Smooth muscle cell of the umbilical artery (primary cell): ENCODE results near the gene CENATAC. TPM values are rescaled to one million over a fixed set of nuclear protein-coding genes. Genes with fewer than 3 reads are reported as not detected.

ENCODE experiments used
- total RNA-seq: library from RNA; depleted of rRNA; stranded (reverse); fragments of >200 nt; gene quantifications from 2 replicates; pipeline ENCODE4 v1.2.3, GENCODE V29; 2014

Gene CENATAC
- total RNA-seq = 22.1 and 30.6 TPM in 2 replicates

GRCh38 chr11:118997627-118998387 is at the start of gene CENATAC:
TSS of gene CENATAC (plus strand) at chr11:118998138. CDS start at chr11:118998198, 60 bp downstream.

GRCh38 chr11:118956094-118956846 is 41.7 kb upstream of the CENATAC start, which contains the start of gene UPK2:
TSS of gene UPK2 (plus strand) at chr11:118956298. CDS start at chr11:118956351, 53 bp downstream.

GRCh38 chr11:118971646-118972045 is 26.3 kb upstream of the CENATAC start, which contains the start of gene FOXR1:
TSS of gene FOXR1 (plus strand) at chr11:118971761. CDS start at chr11:118971932, 171 bp downstream.

GRCh38 chr11:119018074-119018938 is 20.4 kb downstream of the CENATAC start, which contains the start of the genes RPS25 and TRAPPC4:
TSS of gene RPS25 (minus strand) at chr11:119018343. CDS start at chr11:119018284, 59 bp downstream.
TSS of gene TRAPPC4 (plus strand) at chr11:119018766. CDS start at chr11:119018796, 30 bp downstream.

GRCh38 chr11:119030329-119031047 is 32.5 kb downstream of the CENATAC start, which contains the start of gene SLC37A4:
TSS of gene SLC37A4 (minus strand) at chr11:119030877.

GRCh38 chr11:119057000-119057769 is 59.2 kb downstream of the CENATAC start, which contains the start of gene HYOU1:
TSS of gene HYOU1 (minus strand) at chr11:119057205. CDS start at chr11:119056160, 1,045 bp downstream.

Other genes with a start within 250 kb of the CENATAC start
- 125 and 215 TPM in 2 replicates for gene DDX6, start 207.0 kb upstream of the CENATAC start, total RNA-seq
- not detected in 2 replicates for gene CXCR5, start 114.2 kb upstream of the CENATAC start, total RNA-seq
- gene BCL9L, start 72.2 kb upstream of the CENATAC start, total RNA-seq = 22.9 and 37.4 TPM in 2 replicates
- gene UPK2, start 41.8 kb upstream of the CENATAC start, total RNA-seq = not detected in 2 replicates
- gene FOXR1, start 26.4 kb upstream of the CENATAC start, total RNA-seq = not detected in 2 replicates
- gene RPS25, start 20.2 kb downstream of the CENATAC start, total RNA-seq = 921 and 1,482 TPM in 2 replicates
- gene TRAPPC4, start 20.6 kb downstream of the CENATAC start, total RNA-seq = 105 and 115 TPM in 2 replicates
- gene SLC37A4, start 32.7 kb downstream of the CENATAC start, total RNA-seq = 13.7 and 13.9 TPM in 2 replicates
- 282 and 311 TPM in 2 replicates for gene HYOU1, start 59.1 kb downstream of the CENATAC start, total RNA-seq
- 21.5 and 23.5 TPM in 2 replicates for gene VPS11, start 69.7 kb downstream of the CENATAC start, total RNA-seq
- 16.0 and 16.9 TPM in 2 replicates for gene HMBS, start 86.7 kb downstream of the CENATAC start, total RNA-seq
- 16.0 and 34.1 TPM in 2 replicates for gene DPAGT1, start 103.7 kb downstream of the CENATAC start, total RNA-seq
- gene C2CD2L, start 109.2 kb downstream of the CENATAC start, total RNA-seq = 5.0 and 5.5 TPM in 2 replicates
- 13.7 and 16.1 TPM in 2 replicates for gene HINFP, start 123.4 kb downstream of the CENATAC start, total RNA-seq
- under 0.01 and 0.32 TPM in 2 replicates for gene ABCG4, start 150.9 kb downstream of the CENATAC start, total RNA-seq
- 12.9 and 14.0 TPM in 2 replicates for gene NLRX1, start 170.6 kb downstream of the CENATAC start, total RNA-seq
- gene NHERF4, start 187.3 kb downstream of the CENATAC start, total RNA-seq = not detected in 2 replicates
- 12.2 and 25.3 TPM in 2 replicates for gene CBL, start 208.2 kb downstream of the CENATAC start, total RNA-seq